Measurements from ENCODE around the gene PMCH. TPM values are rescaled to one million over a fixed set of nuclear protein-coding genes. Genes with fewer than 3 reads are reported as not detected.

The PMCH gene
- total RNA-seq, 1 donor from 2014 or later = not detected

- intact Hi-C loops (cut with micrococcal nuclease) = no loop called here
- H3K9me3 ChIP-seq (replicated peaks) = no peaks in the 10 kb centered on the region
- H3K4me1 ChIP-seq = no peaks in the 10 kb centered on the region
- no peak overlapping the region for H3K27ac ChIP-seq (replicated peaks)
- no peaks in the 10 kb centered on the region for H3K27me3 ChIP-seq (ENCODE audit: low read depth)
- no peak for DNase-seq
- H3K4me3 ChIP-seq = no peak overlapping the region
- TF ChIP-seq CTCF (IDR thresholded peaks at IDR 0.05; ENCODE audit: borderline replicate concordance) = no peak
- H3K36me3 ChIP-seq = no peaks in the 10 kb centered on the region
Measured at GRCh38 chr12:102195826-102196225, 1.8 kb downstream of the PMCH start.

- H3K27ac ChIP-seq (replicated peaks) = no peak overlapping the region
- H3K4me1 ChIP-seq = no peaks in the 10 kb centered on the region
- no peaks in the 10 kb centered on the region for H3K9me3 ChIP-seq (replicated peaks)
- TF ChIP-seq CTCF (IDR thresholded peaks at IDR 0.05; ENCODE audit: borderline replicate concordance) = no peak
- no peak for DNase-seq
- H3K27me3 ChIP-seq (ENCODE audit: low read depth) = no peaks in the 10 kb centered on the region
- no peak overlapping the region for H3K4me3 ChIP-seq
- intact Hi-C loops (cut with micrococcal nuclease) = no loop called here
- no peaks in the 10 kb centered on the region for H3K36me3 ChIP-seq
Measured at GRCh38 chr12:102182635-102183034, 15.0 kb downstream of the PMCH start.

- TF ChIP-seq CTCF (IDR thresholded peaks at IDR 0.05; ENCODE audit: borderline replicate concordance) = no peak
- intact Hi-C loops (cut with micrococcal nuclease) = loop anchor here (10.0 kb wide), 1 partner anchor 310 kb away; the partner anchor contains the start of gene IGF1
- H3K4me1 ChIP-seq = peaks cover 7% of the 10 kb centered on the region
- H3K27me3 ChIP-seq (ENCODE audit: low read depth) = no peaks in the 10 kb centered on the region
- no peak for DNase-seq
- no peak overlapping the region for H3K4me3 ChIP-seq
- no peaks in the 10 kb centered on the region for H3K9me3 ChIP-seq (replicated peaks)
- H3K27ac ChIP-seq (replicated peaks) = no peak overlapping the region
- no peaks in the 10 kb centered on the region for H3K36me3 ChIP-seq
Measured at GRCh38 chr12:102174761-102175160, 22.9 kb downstream of the PMCH start.

- no peaks in the 10 kb centered on the region for H3K36me3 ChIP-seq
- intact Hi-C loops (cut with micrococcal nuclease) = loop anchor here (10.0 kb wide), 1 partner anchor 311 kb away; the partner anchor contains the start of gene IGF1
- no peak overlapping the region for H3K27ac ChIP-seq (replicated peaks)
- TF ChIP-seq CTCF (IDR thresholded peaks at IDR 0.05; ENCODE audit: borderline replicate concordance) = no peak
- no peak for DNase-seq
- no peak overlapping the region for H3K4me3 ChIP-seq
- H3K4me1 ChIP-seq = peaks cover 7% of the 10 kb centered on the region
- H3K27me3 ChIP-seq (ENCODE audit: low read depth) = no peaks in the 10 kb centered on the region
- H3K9me3 ChIP-seq (replicated peaks) = no peaks in the 10 kb centered on the region
Measured at GRCh38 chr12:102174117-102174516, 23.5 kb downstream of the PMCH start.

- Histone ChIP-seq H3K4me1 (peaks cover 7% of the 10 kb centered on the region), H3K9me3 (replicated peaks) (no peaks in the 10 kb centered on the region), H3K27me3 (ENCODE audit: low read depth) (no peaks in the 10 kb centered on the region), H3K27ac (replicated peaks) (no peak overlapping the region), H3K36me3 (no peaks in the 10 kb centered on the region), H3K4me3 (no peak overlapping the region)
- no peak for TF ChIP-seq CTCF (IDR thresholded peaks at IDR 0.05; ENCODE audit: borderline replicate concordance)
- intact Hi-C loops (cut with micrococcal nuclease) = loop anchor here (10.0 kb wide), 1 partner anchor 312 kb away; the partner anchor contains the start of gene IGF1
- no peak for DNase-seq
Measured at GRCh38 chr12:102172436-102172835, 25.2 kb downstream of the PMCH start.

Data from left ventricle myocardium inferior (tissue), 1 donor.